Kidney epithelial cell (primary cell): ENCODE measurements around the gene ITGA6. TPM values are rescaled to one million over a fixed set of nuclear protein-coding genes. Genes with fewer than 3 reads are reported as not detected.

Experiments
- DNase-seq: peaks from one replicate; pipeline ENCODE4 v3.0.0-alpha.2; 2010; ENCODE audit warnings: low read depth
- H3K27me3 ChIP-seq: 2 replicates; pipeline ENCODE4 v1.6.0; 2011; ENCODE audit warnings: low read length; ENCODE audit not compliant: control insufficient read depth, insufficient read depth
- H3K36me3 ChIP-seq: 2 replicates; pipeline ENCODE4 v1.5.1; 2011; ENCODE audit warnings: low read length; ENCODE audit not compliant: control insufficient read depth, insufficient read depth
- H3K4me3 ChIP-seq: 2 replicates; pipeline ENCODE4 v1.5.1; 2011; ENCODE audit warnings: low read depth, mild to moderate bottlenecking, control low read depth, low read length
- total RNA-seq: library from RNA; depleted of rRNA; stranded (reverse); fragments of >200 nt; gene quantifications from 2 replicates; pipeline ENCODE4 v1.2.3, GENCODE V29; 2015
- TF ChIP-seq, protein P1 (sequence below): IDR thresholded peaks from 2 replicates; pipeline ENCODE4 v1.5.1; 2011; ENCODE audit warnings: mild to moderate bottlenecking, moderate library complexity, low read length, control low read depth, inconsistent platforms; ENCODE audit not compliant: insufficient read depth, poor library complexity, severe bottlenecking

The ITGA6 gene
- total RNA-seq, 1 donor from 2014 or later = 94.7 TPM

DNA sequence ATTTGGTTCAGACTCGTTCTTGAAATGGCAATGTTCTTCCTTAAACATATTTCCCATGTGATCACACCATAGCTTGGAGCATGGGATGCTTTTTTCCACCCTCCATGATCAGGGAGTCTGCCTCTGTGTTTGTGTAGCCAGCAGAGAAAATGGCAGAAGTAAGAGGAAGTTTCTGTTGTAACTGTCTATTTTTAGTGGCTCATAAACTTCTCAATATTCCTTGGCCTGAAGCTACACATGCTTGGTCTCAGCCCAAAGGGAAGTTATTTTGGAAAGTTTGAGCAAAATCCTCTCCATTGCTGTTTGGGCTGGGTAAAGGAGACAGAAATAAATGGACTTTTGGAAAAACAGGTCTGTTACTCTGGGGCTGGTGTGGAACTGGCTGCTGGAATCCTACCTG lies 33.4 kb upstream of the ITGA6 start:
- H3K27me3 ChIP-seq = no peaks in the 10 kb centered on the region
- DNase-seq = no peak
- TF ChIP-seq, protein P1, sequence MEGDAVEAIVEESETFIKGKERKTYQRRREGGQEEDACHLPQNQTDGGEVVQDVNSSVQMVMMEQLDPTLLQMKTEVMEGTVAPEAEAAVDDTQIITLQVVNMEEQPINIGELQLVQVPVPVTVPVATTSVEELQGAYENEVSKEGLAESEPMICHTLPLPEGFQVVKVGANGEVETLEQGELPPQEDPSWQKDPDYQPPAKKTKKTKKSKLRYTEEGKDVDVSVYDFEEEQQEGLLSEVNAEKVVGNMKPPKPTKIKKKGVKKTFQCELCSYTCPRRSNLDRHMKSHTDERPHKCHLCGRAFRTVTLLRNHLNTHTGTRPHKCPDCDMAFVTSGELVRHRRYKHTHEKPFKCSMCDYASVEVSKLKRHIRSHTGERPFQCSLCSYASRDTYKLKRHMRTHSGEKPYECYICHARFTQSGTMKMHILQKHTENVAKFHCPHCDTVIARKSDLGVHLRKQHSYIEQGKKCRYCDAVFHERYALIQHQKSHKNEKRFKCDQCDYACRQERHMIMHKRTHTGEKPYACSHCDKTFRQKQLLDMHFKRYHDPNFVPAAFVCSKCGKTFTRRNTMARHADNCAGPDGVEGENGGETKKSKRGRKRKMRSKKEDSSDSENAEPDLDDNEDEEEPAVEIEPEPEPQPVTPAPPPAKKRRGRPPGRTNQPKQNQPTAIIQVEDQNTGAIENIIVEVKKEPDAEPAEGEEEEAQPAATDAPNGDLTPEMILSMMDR = no peak
- H3K4me3 ChIP-seq = no peak overlapping the region
- no peaks in the 10 kb centered on the region for H3K36me3 ChIP-seq

DNA sequence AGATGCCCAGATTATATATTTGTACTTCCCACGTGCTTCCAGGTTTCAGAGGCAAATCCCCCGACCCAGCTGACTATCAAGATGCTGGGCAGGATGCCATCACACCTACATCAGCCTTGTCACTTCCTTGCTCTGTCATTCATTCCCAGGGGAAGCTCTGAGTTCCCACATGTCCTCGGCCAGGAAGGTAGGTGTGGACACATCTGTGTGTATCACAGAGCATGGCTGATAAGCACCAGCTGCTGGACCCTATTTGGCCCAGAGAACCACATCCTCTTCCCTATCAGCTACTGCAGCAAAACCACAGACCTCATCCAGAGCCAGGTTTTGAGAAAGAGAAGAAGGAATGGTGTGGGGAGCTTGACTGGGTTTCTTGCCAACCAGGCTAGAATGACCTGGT lies 31.9 kb upstream of the ITGA6 start:
- Histone ChIP-seq H3K36me3 (no peaks in the 10 kb centered on the region), H3K27me3 (peaks cover 2% of the 10 kb centered on the region), H3K4me3 (no peak overlapping the region)
- DNase-seq = no peak
- TF ChIP-seq, protein P1 = no peak

DNA sequence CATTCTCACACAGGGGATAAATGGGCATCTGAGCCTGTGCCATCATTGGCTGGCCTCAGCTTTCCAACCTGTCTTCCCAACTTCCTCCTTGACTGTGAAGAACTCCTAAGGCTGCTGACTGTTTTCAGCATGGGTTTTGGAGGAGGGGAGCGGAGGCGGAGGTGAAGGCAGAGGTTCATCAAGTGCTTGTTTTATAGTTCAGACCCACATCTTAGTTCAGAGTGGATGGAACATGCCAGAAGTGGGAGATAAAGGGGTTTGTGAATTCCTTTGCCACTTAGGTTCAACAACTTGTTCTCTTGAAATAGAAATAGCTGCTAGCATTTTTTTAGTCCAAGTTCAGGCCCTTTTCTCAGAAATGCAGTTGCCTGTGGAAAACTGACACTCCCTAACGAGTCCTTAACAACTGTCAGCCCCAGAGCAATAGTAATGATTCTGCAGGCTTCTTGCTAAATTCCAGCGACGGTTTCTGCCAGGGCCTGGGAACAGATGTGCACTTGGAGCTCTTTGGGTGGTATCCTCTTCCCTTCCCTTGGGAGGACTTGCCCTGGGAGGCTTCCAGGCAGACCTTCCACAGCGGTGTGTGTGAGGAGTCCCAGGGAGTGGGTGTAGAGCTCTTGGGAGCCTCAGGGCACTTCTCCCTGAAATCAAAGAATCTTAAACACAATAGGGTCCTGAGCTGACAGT lies 30.1 kb upstream of the ITGA6 start:
- Histone ChIP-seq H3K4me3 (no peak overlapping the region), H3K27me3 (peaks cover 2% of the 10 kb centered on the region), H3K36me3 (no peaks in the 10 kb centered on the region)
- DNase-seq = no peak
- TF ChIP-seq, protein P1 = no peak

DNA sequence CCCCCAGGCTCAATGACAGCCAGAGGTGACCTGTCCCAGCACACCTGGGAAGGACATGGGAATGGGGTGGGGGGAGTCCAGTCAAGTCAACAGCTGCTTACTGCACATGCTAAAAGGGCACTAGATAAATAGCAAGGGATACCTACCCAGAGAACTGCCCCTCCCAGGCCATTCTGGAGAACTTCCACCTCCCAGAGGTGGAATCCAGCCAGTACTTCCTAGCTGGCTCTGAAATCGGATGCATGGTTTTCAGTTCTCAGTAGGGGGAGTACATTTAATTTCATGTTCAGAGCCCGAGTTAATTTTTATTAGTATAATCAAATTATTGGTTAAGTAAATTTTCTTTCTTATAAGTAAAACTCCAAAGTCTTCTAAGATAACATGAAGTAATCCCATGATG lies 28.9 kb upstream of the ITGA6 start:
- H3K36me3 ChIP-seq = no peaks in the 10 kb centered on the region
- H3K27me3 ChIP-seq = peaks cover 2% of the 10 kb centered on the region
- DNase-seq = no peak
- TF ChIP-seq, protein P1 = no peak
- H3K4me3 ChIP-seq = no peak overlapping the region

DNA sequence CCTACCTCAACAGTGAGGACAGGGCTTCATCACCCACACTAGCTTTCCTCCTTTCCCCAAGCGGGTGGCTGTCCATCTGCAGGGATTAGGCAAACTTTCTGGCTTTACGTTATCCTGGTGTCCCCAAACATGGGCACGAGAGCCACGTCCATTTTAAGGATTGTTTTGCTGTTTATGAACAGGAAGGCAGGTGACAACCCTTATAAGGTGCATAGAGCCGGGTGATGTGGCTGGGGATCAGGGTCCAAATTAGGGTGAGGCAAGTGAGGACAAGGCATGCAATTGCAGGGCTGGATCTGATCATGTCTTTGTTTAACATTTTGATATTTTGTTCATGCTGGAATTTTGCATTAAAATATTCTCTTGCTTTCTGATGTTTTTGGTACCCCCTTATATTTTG lies 27.6 kb upstream of the ITGA6 start:
- no peak for DNase-seq
- Histone ChIP-seq H3K4me3 (no peak overlapping the region), H3K27me3 (peaks cover 2% of the 10 kb centered on the region), H3K36me3 (no peaks in the 10 kb centered on the region)
- TF ChIP-seq, protein P1 = no peak

DNA sequence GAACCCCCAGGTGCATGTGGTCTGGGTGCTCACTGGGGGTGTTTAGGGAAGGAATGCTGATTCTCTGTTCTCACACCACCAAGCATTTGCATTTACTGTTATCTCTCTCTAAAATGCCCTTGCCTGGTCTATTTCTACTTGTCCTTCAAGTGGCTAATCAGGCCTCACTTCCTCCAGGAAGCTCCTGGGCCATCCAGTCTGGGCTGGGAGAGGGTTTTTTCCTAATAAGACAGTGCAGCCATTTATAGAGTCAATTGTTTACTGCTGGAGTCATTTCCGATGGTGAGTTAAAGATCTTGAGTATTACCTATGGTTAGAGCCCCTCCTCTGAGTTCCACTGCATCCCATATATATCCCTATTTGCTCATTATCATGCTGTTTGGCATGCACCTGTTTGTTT lies 25.2 kb upstream of the ITGA6 start:
- H3K4me3 ChIP-seq = no peak overlapping the region
- peaks cover 2% of the 10 kb centered on the region for H3K27me3 ChIP-seq
- DNase-seq = no peak
- TF ChIP-seq, protein P1 = no peak
- H3K36me3 ChIP-seq = no peaks in the 10 kb centered on the region
